ENCODE results near the gene BNIPL.

Gene BNIPL

DNA sequence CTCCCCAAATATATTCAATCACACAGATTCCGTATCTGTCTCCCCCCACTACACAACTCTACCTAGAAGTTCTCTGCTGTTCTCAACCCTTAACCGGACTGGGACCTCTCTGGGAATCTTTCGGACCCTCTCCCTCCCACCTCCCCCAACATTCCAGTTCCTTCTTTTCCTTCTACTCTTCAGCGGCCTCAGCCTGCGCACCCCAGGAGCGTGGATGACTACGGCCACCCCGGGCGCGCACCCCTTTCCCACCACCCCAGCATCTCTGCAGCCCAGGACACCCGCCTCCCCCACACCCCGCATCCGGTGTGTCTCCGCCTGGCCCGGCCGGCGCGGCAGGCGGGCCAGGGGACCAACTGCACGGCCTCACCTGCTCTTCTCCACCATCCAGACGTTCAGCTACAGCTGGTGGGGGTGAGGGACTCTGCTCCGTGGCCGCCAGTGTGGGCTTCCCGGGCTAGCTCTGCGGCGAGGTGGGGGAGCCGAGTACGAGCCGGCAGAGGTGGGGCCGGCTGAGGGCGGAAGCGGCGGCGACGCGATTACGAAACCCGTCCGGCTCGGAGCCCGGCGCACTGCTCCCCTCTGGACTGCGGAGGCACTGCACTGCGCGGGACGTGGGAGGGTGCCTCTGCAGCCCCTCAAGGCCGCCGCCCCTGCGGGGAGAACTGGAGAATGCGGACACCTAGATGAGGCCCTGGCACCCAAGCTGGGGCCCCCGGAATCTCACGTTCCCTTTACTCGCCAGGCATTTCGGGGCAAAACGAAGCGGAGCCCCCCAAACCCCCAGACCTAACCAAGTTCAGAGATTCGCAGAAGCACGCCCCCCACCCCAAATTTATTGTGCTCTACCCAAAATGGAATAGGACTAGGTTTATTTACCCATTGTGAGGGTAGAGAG, 23.0 kb downstream of the BNIPL start, which contains the start of gene CDC42SE1:
Gene CDC42SE1, minus strand, starts transcription at position 514 of the 898 bp plus-strand sequence. CDS start 3,892 bp downstream, outside the sequence.
- peak; percentile 75 to 80 for DNase-seq

DNA sequence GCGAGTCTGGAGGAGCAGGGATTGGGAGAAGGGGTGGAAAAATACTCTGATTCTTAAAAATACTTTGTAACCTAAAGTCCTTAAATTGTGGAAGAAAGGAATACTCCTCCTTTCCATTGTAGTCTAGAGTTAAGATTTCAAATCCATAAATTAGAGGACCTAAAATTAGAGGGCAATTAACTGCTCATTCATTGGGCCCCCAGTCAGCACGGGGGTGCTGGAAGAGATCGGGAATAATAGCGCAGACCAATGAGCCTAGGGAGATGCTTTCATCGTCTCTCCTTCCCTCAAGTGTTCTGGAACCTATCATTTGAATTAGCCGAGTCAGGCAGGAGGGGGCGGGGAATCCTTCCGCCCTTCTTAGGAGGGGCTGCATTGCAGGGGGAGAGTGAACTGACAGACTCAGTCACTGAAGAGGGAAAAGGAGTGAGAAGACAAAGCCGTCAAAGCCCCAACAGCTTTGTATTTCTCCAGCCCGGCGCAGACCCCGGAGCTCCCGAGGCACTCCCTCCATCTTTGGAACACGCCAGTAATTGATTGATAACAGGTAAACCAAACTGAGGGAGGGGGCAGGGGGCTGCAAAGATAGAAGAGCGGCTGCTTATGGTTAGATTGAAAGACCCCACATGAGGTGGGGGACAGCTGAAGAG, 23.7 kb downstream of the BNIPL start, which contains the start of gene MLLT11:
Gene MLLT11, plus strand, starts transcription at position 391 of the 650 bp plus-strand sequence. CDS start 6,828 bp downstream, outside the sequence.
- no peak for DNase-seq

DNA sequence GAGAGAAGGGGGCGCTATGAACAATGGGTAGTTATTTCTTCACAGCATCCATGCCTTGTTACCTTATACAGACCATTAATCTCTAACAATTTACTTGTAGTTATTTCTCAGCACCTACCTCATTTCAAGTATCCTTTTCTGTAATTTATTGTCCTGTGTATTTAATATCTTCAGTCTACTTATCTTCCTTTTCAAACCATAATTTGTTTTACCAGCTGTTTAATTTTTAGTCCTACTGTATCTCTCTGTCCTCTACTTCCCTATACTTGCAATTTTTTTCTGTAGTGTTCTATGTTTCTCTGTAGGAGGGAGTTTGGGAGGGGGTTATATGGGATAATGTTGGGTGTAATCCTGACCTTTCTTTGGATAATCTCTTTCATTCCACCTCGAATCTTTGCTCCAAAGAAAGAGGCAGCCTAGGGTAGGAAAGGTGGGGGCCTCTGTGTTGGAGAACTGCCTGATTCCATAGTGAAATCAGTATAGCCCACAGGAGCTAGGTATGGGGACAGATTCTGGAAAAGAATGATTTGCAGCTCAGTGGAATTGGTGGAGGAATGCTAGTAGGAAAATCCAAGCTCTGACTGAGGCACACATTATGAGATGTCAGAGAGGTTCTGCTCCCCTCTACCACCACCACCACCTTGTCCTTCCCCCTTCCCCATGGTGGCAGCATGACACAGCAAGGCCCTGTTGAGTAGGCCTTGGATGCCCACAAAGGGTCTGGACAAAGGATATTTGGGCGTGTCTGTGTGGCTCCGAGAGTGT, 24.5 kb downstream of the BNIPL start:
- no peak for DNase-seq

DNA sequence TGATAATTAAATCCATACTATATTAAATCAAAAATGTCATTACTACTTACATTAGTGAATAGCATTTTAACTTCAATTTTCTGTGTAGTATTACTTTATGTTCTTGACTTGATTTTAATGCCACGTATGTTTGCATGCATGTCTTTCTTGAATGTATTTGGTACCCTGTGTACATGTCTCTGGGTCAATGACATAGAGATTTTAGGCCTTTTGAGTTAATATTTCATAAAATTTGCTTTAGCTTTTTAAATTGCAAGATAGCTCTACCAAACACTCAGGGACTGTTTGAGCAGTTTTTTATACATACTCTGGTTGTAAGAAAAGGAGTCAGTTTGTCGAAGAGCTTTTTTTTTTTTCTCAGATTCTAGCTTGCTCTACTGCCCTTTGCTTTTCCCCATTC, 25.3 kb downstream of the BNIPL start:
- DNase-seq: no peak

DNA sequence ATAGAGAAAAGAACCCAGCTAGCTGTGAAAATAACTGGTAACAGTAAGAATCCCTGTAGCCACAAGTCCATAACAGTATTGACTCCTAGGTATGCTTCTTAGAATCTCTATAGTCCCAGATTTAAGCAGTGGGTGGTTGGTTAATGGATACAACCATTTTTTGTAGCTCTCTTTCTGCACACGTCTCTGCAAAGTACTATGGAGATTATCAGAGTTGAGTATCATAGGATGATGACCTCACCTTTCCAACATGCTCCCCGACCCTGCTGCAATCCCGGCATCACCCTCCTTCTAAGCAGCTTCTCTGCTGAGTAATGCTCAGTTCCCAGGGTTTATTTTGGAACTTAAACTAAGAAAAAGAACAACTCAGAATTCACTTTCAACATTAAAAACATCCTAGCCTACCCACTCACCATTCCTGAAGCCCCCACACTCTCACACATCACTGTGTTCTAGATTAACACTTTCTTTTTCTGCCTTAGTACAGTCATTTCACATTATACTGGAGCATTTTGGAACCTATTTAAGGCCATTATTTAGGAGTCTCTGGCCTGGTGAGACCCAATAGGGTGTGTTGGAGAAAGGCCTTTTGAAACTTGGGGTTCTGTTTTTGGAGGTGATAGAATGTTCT, 26.5 kb downstream of the BNIPL start:
- no peak for DNase-seq

DNA sequence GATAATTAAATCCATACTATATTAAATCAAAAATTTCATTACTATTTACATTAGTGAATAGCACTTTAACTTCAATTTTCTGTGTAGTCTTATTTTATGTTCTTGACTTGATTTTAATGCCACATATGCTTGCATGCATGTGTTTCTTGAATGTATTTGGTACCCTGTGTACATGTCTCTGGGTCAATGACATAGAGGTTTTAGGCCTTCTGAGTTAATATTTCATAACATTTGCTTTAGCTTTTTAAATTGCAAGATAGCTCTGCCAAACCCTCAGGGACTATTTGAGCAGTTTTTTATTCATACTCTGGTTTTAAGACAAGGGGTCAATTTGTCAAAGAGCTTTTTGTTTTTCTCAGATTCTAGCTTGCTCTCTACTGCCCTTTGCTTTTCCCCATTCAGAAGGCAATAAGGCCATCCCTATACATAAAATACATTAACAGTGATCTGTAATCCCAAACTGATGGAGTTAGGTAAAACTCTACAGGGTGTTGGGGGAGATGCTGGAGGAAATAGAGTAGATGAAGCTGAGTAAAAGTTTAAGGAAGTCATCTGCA, 28.8 kb downstream of the BNIPL start:
- no peak for DNase-seq

DNA sequence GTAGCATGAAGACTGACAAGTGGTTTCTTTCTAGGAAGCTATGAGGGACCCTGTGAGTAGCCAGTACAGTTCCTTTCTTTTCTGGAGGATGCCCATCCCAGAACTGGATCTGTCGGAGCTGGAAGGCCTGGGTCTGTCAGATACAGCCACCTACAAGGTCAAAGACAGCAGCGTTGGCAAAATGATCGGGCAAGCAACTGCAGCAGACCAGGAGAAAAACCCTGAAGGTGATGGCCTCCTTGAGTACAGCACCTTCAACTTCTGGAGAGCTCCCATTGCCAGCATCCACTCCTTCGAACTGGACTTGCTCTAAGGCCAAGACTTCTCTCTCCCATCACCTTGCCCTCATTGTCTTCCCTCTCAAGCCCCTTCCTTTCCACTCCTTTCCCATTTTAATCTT, 30.8 kb downstream of the BNIPL start:
- DNase-seq: no peak

DNA sequence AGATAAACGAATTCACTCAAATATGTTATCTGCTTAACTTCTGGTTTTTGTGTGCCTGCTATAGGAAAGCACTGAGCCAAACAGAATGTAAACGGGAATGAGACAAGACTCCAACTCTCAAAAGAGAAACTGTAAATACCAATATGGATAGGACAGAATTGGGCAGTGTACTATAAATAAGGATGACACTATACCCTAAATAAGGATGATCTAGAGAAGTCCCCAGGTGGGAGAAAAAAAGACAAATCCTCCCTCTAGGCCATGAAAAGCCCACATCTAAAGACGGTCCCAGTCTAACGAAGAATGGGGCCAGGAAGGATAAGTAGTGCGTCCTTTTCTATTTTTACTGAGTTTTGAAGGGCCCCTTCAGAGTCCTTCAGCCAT, 32.7 kb downstream of the BNIPL start:
- no peak for DNase-seq

DNA sequence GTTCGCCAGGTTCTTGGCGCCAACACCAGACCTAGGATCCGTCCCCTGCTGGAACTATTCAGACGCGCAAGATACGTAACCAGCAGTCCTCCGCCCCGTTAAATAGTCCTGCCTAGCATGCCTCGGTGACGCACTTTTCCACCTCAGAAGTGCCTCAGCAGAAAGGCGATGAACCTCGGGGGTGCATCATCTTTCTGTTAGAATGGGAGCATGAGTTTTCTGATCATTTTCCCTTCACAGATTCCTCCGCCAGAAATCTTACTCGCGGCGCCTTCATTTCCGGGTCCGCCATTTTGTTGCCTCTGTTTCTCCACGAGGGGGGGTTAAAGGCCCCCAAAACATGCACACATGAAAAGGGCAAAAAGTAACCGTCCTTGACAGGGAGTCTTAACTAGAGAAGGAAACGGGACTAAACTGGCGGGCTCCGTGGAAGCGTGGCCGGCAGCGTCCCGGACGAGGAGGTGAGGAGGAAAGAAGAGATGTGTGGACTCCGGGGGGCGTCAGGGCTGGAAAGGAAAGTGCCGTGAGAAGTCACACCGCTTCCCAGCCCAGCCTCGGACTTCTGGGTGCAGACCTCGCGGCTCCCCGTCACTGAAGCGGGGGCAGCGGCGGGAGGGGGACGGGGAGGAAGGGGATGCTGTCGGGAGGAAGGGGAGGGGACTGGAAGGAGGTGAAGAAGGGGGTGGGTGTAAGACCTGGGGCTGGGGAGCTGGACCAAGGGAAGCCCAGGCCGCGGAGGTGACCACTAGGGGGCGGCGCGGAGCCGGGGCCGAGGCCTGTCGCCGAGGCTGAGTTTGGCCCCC, 34.3 kb downstream of the BNIPL start, which contains the start of gene GABPB2:
Gene GABPB2, plus strand, starts transcription at position 288 of the 803 bp plus-strand sequence. CDS start 17,429 bp downstream, outside the sequence.
- peak; percentile 81 to 82 for DNase-seq

DNA sequence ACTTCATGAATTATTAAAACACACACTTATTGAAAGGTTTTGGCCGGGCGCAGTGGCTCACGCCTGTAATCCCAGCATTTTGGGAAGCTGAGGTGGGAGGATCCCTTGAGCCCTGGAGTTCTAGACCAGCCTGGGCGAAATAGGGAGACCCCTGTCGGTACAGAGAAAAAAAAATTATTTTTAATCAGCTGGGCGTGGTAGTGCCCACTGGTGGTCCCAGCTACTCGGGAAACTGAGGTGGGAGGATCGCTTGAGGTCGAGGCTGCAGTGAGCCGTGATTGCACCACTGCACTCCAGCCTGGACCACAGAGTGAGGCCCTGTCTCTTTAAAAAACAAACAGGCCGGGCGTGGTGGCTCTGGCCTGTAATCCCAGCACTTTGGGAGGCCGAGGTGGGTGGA, 35.8 kb downstream of the BNIPL start:
- no peak for DNase-seq

DNA sequence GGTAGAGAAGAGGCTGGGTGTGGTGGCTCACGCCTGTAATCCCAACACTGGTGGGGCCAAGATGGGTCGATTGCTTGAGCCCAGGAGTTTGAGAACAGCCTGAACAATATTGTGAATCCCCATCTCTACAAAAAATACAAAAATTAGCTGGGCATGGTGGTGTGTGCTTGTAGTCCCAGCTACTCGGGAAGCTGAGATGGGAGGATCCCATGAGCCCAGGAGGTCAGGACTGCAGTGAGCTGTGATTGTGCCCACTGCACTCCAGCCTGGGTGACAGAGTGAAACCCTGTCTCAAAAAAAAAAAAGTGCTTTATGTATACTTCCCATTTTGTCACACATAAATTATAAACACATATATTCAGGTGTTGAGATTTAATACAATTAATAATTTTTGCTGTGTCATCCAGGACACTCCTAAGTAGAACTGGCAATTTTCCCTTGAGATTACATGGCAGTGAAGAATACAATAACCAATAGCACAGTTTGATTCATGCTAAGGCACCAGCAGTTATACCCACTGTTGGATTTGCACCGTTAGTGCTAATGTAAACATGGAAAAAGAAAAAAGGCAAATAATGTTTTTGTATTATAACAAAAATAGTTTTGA, 49.7 kb downstream of the BNIPL start:
- DNase-seq: no peak
